Neural progenitor cell (in vitro differentiated cells): ENCODE results near the gene HCCS. TPM values are rescaled to one million over a fixed set of nuclear protein-coding genes. Genes with fewer than 3 reads are reported as not detected.

Source experiments
- DNase-seq: peaks from one replicate; pipeline ENCODE4 v3.0.0-alpha.2; 2016; ENCODE audit warnings: low spot score
- H2AFZ ChIP-seq: fragments of 200-600 bp; sonication (generic); replicated peaks from 2 replicates; pipeline ENCODE4 v1.6.1; 2016; ENCODE audit warnings: antibody characterized with exemption
- H3F3A ChIP-seq: fragments of 200-600 bp; sonication (generic); 2 replicates; pipeline ENCODE4 v1.6.1; 2016; ENCODE audit warnings: antibody characterized with exemption, low read depth
- H3K27ac ChIP-seq: fragments of 200-600 bp; sonication (generic); 2 replicates; pipeline ENCODE4 v1.5.1; 2016; ENCODE audit warnings: mild to moderate bottlenecking
- H3K27me3 ChIP-seq: fragments of 200-600 bp; sonication (generic); 2 replicates; pipeline ENCODE4 v1.6.1; 2016; ENCODE audit warnings: mild to moderate bottlenecking, moderate library complexity
- H3K36me3 ChIP-seq: fragments of 200-600 bp; sonication (generic); 2 replicates; pipeline ENCODE4 v1.5.1; 2016
- H3K4me1 ChIP-seq: fragments of 200-600 bp; sonication (generic); 2 replicates; pipeline ENCODE4 v1.6.1; 2016; ENCODE audit warnings: mixed run types
- H3K4me2 ChIP-seq: fragments of 200-600 bp; sonication (generic); 2 replicates; pipeline ENCODE4 v1.6.1; 2016
- H3K4me3 ChIP-seq: fragments of 200-600 bp; sonication (generic); 2 replicates; pipeline ENCODE4 v1.5.1; 2016
- H3K79me2 ChIP-seq: fragments of 200-600 bp; sonication (generic); 2 replicates; pipeline ENCODE4 v1.6.1; 2016; ENCODE audit warnings: low read depth
- H3K9ac ChIP-seq: fragments of 200-600 bp; sonication (generic); 2 replicates; pipeline ENCODE4 v1.6.1; 2016
- H3K9me3 ChIP-seq: fragments of 200-600 bp; sonication (generic); 2 replicates; pipeline ENCODE4 v1.5.1; 2016; ENCODE audit warnings: low read depth
- H4K20me1 ChIP-seq: fragments of 200-600 bp; sonication (generic); 2 replicates; pipeline ENCODE4 v1.6.1; 2016; ENCODE audit warnings: low read depth
- H3K27ac Mint-ChIP-seq: 3 replicates; pipeline ENCODE4 v1.8.0; 2021; ENCODE audit warnings: mixed read lengths
- H3K27me3 Mint-ChIP-seq: 2 replicates; pipeline ENCODE4 v1.8.0; 2022; ENCODE audit warnings: low read depth, mild to moderate bottlenecking, inconsistent platforms, moderate library complexity, mixed read lengths; ENCODE audit not compliant: insufficient read depth
- H3K36me3 Mint-ChIP-seq: 3 replicates; pipeline ENCODE4 v1.8.0; 2021; ENCODE audit warnings: mixed read lengths
- H3K4me1 Mint-ChIP-seq: 3 replicates; pipeline ENCODE4 v1.8.0; 2021; ENCODE audit warnings: mixed read lengths
- H3K4me3 Mint-ChIP-seq: 3 replicates; pipeline ENCODE4 v1.8.0; 2021; ENCODE audit warnings: mild to moderate bottlenecking, moderate library complexity, mixed read lengths
- H3K9me3 Mint-ChIP-seq: 3 replicates; pipeline ENCODE4 v1.8.0; 2020; ENCODE audit warnings: mixed read lengths
- EZH2 ChIP-seq: fragments of 200-600 bp; sonication (generic); IDR thresholded peaks from 2 replicates; pipeline ENCODE4 v1.6.1; 2017; ENCODE audit warnings: antibody characterized with exemption, mild to moderate bottlenecking, moderate library complexity
- EZH2phosphoT487 ChIP-seq: fragments of 200-600 bp; sonication (generic); IDR thresholded peaks from 2 replicates; pipeline ENCODE4 v1.6.1; 2017; ENCODE audit warnings: antibody characterized with exemption
- total RNA-seq: library from RNA; depleted of rRNA; stranded (reverse); fragments of >200 nt; gene quantifications from 2 replicates; pipeline ENCODE4 v1.2.3, GENCODE V29; 2015; ENCODE audit warnings: low replicate concordance
- TF ChIP-seq, protein P1 (sequence below): fragments of 200-600 bp; sonication (generic); IDR thresholded peaks from 2 replicates; pipeline ENCODE4 v1.5.1; 2017; ENCODE audit warnings: antibody characterized with exemption, mild to moderate bottlenecking

HCCS gene
- total RNA-seq, 1 donor from 2014 or later: 19.8 TPM

DNA sequence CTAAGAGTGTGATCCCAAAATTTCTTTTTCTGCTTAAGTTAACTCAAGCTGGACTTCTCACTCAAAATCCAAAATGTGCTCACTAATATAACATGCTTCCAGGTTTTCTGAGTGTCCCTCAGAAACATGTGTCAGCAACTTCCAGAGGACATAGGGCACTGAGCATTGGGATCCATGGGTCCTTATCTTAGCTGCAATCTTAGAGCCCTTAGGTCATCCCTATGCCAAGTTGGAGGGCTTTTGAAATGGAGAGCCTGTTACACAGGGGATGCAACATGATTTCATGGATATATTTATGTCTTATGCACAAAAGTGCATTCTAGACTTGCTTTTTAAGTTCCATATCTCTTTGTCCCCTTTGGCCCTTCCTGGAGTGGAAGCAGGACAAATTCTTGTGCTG is 11.7 kb upstream of the HCCS start:
- no peaks in the 10 kb centered on the region for H3K27me3 ChIP-seq
- no peak for DNase-seq
- Mint-ChIP-seq H3K4me1 (peaks cover 21% of the 10 kb centered on the region), H3K27me3 (peaks cover 3% of the 10 kb centered on the region), H3K36me3 (peaks cover 3% of the 10 kb centered on the region), H3K9me3 (peaks cover 6% of the 10 kb centered on the region), H3K4me3 (no peak overlapping the region), H3K27ac (no peak overlapping the region)
- no peak overlapping the region for H3K27ac ChIP-seq
- no peaks in the 10 kb centered on the region for H3K36me3 ChIP-seq
- no peaks in the 10 kb centered on the region for H3K79me2 ChIP-seq
- H2AFZ ChIP-seq: no peak overlapping the region
- H3K4me3 ChIP-seq: no peak overlapping the region
- no peaks in the 10 kb centered on the region for H3F3A ChIP-seq
- no peak overlapping the region for H3K4me2 ChIP-seq
- no peaks in the 10 kb centered on the region for H4K20me1 ChIP-seq
- H3K4me1 ChIP-seq: no peaks in the 10 kb centered on the region
- no peak overlapping the region for H3K9ac ChIP-seq
- H3K9me3 ChIP-seq: no peaks in the 10 kb centered on the region
- TF ChIP-seq EZH2phosphoT487: no peak

DNA sequence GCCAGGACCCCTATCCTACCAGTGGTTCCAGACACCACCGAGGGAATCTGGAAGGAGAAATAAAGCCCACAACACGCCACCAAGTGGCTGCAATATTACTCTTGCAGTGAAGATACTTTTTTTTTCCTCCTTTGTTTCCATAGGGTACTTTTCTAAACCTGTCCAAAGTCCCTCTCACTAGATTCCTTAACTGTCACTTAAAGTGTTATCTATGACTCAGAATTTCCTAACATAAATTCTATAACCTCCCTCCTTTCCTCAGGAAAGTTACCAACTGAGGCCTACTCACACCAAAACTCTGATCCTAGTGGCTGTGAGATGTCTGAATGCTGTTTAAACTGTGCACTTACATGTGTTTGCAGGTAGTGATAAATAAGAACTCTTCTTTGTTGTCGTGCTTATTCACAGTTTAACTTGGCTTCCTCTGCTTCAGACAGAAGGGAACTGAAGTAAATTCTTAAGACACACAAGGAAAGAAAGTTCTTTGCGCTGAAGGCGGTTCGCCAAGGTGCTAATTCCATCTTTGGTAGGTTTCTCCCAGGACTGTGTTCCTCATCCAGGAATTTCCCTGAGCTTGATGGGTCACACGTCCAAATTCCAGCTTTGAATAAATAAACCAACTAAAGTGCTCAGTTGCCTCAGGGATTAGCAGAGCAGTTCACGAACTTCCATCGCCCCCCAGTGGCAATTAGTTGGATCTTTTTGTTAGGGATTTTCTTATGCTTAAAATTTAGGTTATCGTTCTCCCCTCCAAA is 10.7 kb upstream of the HCCS start:
- H3K4me1 Mint-ChIP-seq: peaks cover 21% of the 10 kb centered on the region
- DNase-seq: peak; percentile 59
- Histone ChIP-seq H3K4me1 (no peaks in the 10 kb centered on the region), H3K36me3 (no peaks in the 10 kb centered on the region), H4K20me1 (no peaks in the 10 kb centered on the region), H3K79me2 (no peaks in the 10 kb centered on the region), H3K9me3 (no peaks in the 10 kb centered on the region), H3K27me3 (no peaks in the 10 kb centered on the region), H3K4me3 (no peak overlapping the region), H3K27ac (no peak overlapping the region), H3K4me2 (no peak overlapping the region), H3F3A (no peaks in the 10 kb centered on the region), H2AFZ (peak overlapping the region; percentile 54), H3K9ac (no peak overlapping the region)
- H3K9me3 Mint-ChIP-seq: peaks cover 6% of the 10 kb centered on the region
- TF ChIP-seq, protein P1, sequence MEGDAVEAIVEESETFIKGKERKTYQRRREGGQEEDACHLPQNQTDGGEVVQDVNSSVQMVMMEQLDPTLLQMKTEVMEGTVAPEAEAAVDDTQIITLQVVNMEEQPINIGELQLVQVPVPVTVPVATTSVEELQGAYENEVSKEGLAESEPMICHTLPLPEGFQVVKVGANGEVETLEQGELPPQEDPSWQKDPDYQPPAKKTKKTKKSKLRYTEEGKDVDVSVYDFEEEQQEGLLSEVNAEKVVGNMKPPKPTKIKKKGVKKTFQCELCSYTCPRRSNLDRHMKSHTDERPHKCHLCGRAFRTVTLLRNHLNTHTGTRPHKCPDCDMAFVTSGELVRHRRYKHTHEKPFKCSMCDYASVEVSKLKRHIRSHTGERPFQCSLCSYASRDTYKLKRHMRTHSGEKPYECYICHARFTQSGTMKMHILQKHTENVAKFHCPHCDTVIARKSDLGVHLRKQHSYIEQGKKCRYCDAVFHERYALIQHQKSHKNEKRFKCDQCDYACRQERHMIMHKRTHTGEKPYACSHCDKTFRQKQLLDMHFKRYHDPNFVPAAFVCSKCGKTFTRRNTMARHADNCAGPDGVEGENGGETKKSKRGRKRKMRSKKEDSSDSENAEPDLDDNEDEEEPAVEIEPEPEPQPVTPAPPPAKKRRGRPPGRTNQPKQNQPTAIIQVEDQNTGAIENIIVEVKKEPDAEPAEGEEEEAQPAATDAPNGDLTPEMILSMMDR: peak; percentile 65
- no peak for TF ChIP-seq EZH2phosphoT487
- peaks cover 3% of the 10 kb centered on the region for H3K27me3 Mint-ChIP-seq
- peak overlapping the region; percentile 78 for H3K27ac Mint-ChIP-seq
- no peak overlapping the region for H3K4me3 Mint-ChIP-seq
- peaks cover 3% of the 10 kb centered on the region for H3K36me3 Mint-ChIP-seq

DNA sequence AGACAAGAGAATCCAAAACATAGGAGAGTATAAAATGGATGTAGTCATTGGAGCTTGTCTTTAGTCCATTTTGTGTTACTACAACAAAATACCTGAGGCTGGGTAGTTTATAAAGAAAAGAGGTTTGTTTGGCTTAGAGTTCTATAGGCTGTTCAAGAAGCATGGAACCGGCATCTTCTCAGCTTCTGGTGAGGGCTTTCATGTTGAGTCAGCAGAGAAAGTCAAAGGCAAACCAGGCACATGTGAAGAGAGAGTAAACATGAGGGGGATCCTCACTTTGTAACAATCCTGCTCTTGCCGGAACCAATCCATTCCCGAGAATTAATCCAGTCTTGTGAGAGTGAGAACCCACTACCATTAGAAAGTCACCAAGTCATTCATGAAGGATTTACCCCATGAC is 8.1 kb upstream of the HCCS start:
- H3K4me2 ChIP-seq: no peak overlapping the region
- no peak for TF ChIP-seq EZH2phosphoT487
- Mint-ChIP-seq H3K4me1 (peaks cover 25% of the 10 kb centered on the region), H3K36me3 (peaks cover 5% of the 10 kb centered on the region), H3K9me3 (peaks cover 3% of the 10 kb centered on the region), H3K27me3 (peaks cover 3% of the 10 kb centered on the region), H3K27ac (no peak overlapping the region), H3K4me3 (no peak overlapping the region)
- H4K20me1 ChIP-seq: no peaks in the 10 kb centered on the region
- H3K36me3 ChIP-seq: no peaks in the 10 kb centered on the region
- no peaks in the 10 kb centered on the region for H3K79me2 ChIP-seq
- no peak overlapping the region for H3K27ac ChIP-seq
- DNase-seq: no peak
- no peaks in the 10 kb centered on the region for H3K4me1 ChIP-seq
- H3K4me3 ChIP-seq: no peak overlapping the region
- H2AFZ ChIP-seq: no peak overlapping the region
- no peaks in the 10 kb centered on the region for H3K9me3 ChIP-seq
- no peak overlapping the region for H3K9ac ChIP-seq
- no peaks in the 10 kb centered on the region for H3F3A ChIP-seq
- H3K27me3 ChIP-seq: no peaks in the 10 kb centered on the region

DNA sequence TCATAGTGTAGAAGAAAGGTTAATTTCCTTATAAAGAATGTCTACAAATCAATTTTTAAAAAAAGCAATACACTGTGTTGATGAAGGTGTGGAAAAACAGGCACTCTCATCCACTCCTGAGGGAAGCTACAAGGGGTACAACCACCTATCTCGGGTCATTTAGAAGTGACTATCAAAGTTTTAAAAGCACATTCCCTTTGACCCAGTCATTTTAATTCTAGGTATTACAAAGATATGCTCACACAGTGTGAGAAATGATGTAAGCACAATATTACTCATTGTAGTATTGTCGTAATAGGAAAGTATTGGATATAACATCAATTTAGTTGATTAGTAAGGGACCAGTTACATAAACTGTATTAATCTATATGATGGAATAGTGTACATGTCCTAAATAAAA is 7.4 kb upstream of the HCCS start:
- Histone ChIP-seq H3K9me3 (no peaks in the 10 kb centered on the region), H3K27me3 (no peaks in the 10 kb centered on the region), H3K27ac (no peak overlapping the region), H3K4me2 (no peak overlapping the region), H3K4me1 (no peaks in the 10 kb centered on the region), H3K79me2 (no peaks in the 10 kb centered on the region), H3K9ac (no peak overlapping the region), H3K36me3 (no peaks in the 10 kb centered on the region), H3F3A (no peaks in the 10 kb centered on the region), H3K4me3 (no peak overlapping the region), H2AFZ (no peak overlapping the region), H4K20me1 (no peaks in the 10 kb centered on the region)
- Mint-ChIP-seq H3K27me3 (peaks cover 3% of the 10 kb centered on the region), H3K36me3 (peaks cover 2% of the 10 kb centered on the region), H3K4me3 (no peak overlapping the region), H3K4me1 (peaks cover 25% of the 10 kb centered on the region), H3K27ac (no peak overlapping the region), H3K9me3 (no peaks in the 10 kb centered on the region)
- TF ChIP-seq EZH2phosphoT487 (no peak), EZH2 (no peak)
- TF ChIP-seq, protein P1: no peak
- no peak for DNase-seq
